H1 (cell line): ENCODE data around the gene P2RX2. TPM values are rescaled to one million over a fixed set of nuclear protein-coding genes. Genes with fewer than 3 reads are reported as not detected.

Source experiments
- SUZ12 ChIP-seq: fragments of 200-600 bp; sonication (generic); IDR thresholded peaks from 2 replicates; pipeline ENCODE4 v1.6.1; 2012; ENCODE audit warnings: mild to moderate bottlenecking, inconsistent platforms, low read length, moderate library complexity, mixed read lengths
- polyA plus RNA-seq, 7 experiments: library from polyadenylated mRNA; depleted of rRNA in 3 of 7; stranded (reverse) in 5 of 7; unstranded in 2 of 7; fragments of >200 nt in 5 of 7; fragments of 200-250 nt in 2 of 7; gene quantifications; 1 replicate in 5 of 7; 2 replicates in 1 of 7; 4 replicates in 1 of 7; pipeline versions ENCODE4 v1.2.1 to v1.2.3, GENCODE V29; 2011 to 2013; ENCODE audit warnings: missing spikeins in 2 of 7, mixed read lengths in 2 of 7
- total RNA-seq: library from RNA; stranded (reverse); fragmentation: NEBNext Ultra II Directional; extraction: Animal tissue kit (Norgen Biotek cat#: 25700); gene quantifications from 2 replicates; pipeline ENCODE4 v1.2.1, GENCODE V29; 2021

Gene P2RX2
- total and polyA plus RNA-seq, 2 of the 8 experiments (the other 6 are each of a cell fraction or from before 2014, with no cell fraction given): 0.84 to 2.2 TPM

DNA sequence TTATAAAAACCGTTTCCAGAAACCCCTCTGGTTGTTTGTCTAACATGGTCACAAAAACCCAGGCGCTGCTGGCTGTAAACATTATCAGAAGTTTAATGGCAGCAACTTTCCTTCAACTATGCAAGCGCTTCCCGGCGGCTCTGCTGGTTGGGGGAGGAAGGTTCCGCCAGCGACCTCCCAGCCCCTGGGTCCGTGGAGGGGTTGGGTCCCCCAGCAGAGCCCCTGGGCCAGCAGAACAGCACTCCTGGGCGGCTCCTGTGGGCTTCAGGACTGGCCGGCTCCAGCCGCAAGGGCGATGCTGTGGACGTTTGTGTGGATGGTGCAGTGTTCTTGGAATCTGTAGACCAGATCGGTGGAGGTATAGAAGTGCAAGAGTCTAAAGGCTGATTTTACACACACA is 34.1 kb upstream of the P2RX2 start (continued):
- TF ChIP-seq SUZ12: 0 out of 2 replicates have a peak, but pooled peaks have one; percentile 9
